Erythroblast (primary cell): ENCODE results near the gene LRP1B.

Experiments
- GATA1 ChIP-seq: IDR thresholded peaks from 2 replicates; pipeline ENCODE4 v1.6.1; 2011; ENCODE audit warnings: low read depth, mild to moderate bottlenecking, control low read depth, low read length, moderate library complexity
- POLR2A ChIP-seq: IDR thresholded peaks from 2 replicates; pipeline ENCODE4 v1.6.1; 2011; ENCODE audit warnings: mild to moderate bottlenecking, low read length

DNA sequence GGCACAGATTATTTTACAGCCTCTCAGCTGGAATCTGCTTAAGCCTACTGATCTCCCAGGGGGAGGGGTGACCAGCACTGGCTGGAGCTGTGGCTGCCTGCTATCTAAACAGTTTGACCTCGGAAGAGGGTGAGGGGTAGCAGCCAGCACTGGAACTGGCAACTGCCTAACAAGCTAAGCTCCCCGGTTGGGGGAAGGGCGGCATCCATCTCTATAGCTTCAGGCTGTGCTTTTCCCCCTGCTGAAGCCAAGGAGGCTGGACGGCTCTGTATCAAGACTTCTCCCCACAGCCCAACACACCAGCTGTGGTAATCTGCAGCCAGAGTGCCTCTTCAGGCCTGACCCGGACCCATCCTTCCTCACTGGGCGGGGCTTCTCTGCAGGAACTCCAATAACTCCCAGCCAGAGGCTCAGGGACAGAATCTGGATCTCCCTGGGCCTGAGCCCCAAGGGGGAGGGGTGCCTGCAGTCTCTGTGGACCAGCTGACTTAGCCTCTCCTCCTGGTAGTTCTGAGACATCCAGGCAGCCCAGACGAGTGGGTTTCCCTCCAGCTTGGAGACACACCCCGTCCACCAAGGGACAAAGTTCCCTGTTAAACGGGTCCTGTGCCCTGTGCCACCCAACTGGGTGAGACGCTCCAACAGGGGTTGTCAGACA is 560.2 kb downstream of the LRP1B start:
- no peak for TF ChIP-seq POLR2A
- TF ChIP-seq GATA1, result no peak
